ENCODE data around the gene CAMK2A. TPM values are rescaled to one million over a fixed set of nuclear protein-coding genes. Genes with fewer than 3 reads are reported as not detected.

The CAMK2A gene
- polyA plus RNA-seq (2012; ENCODE audit: insufficient read depth, insufficient read length, low read depth): 6.2 TPM

- peaks cover 26% of the 10 kb centered on the region for H3K4me1 ChIP-seq
- no peak for TF ChIP-seq CTCF (IDR thresholded peaks at IDR 0.05; ENCODE audit: low read depth, low read length)
- no peak within 1 kb of the TSS for H3K4me3 ChIP-seq (ENCODE audit: low read depth, low read length)
- no peak for DNase-seq
- no peaks in the 10 kb centered on the region for H3K36me3 ChIP-seq
- no peaks in the 10 kb centered on the region for H3K27me3 ChIP-seq
- H3K9me3 ChIP-seq: no peaks in the 10 kb centered on the region
Observed at GRCh38 chr5:150289551-150290390, at the start of gene CAMK2A. CAMK2A (minus strand) TSS chr5:150289773; CDS start chr5:150289625, 148 bp downstream.

- Histone ChIP-seq H3K9me3 (no peaks in the 10 kb centered on the region), H3K4me1 (no peaks in the 10 kb centered on the region; the same call in 1 of the 2 replicates), H3K36me3 (no peaks in the 10 kb centered on the region), H3K27me3 (no peaks in the 10 kb centered on the region), H3K4me3 (ENCODE audit: low read depth, low read length) (no peak overlapping the region)
- TF ChIP-seq CTCF (IDR thresholded peaks at IDR 0.05; ENCODE audit: low read depth, low read length): no peak
- DNase-seq: no peak
Observed at GRCh38 chr5:150339165-150339564, 49.6 kb upstream of the CAMK2A start.

GRCh38 chr5:150338546-150338945 is 49.0 kb upstream of the CAMK2A start:
- no peak overlapping the region for H3K4me3 ChIP-seq (ENCODE audit: low read depth, low read length)
- TF ChIP-seq CTCF (IDR thresholded peaks at IDR 0.05; ENCODE audit: low read depth, low read length): no peak
- H3K9me3 ChIP-seq: no peaks in the 10 kb centered on the region
- H3K4me1 ChIP-seq: no peaks in the 10 kb centered on the region
- H3K36me3 ChIP-seq: no peaks in the 10 kb centered on the region
- no peak for DNase-seq
- no peaks in the 10 kb centered on the region for H3K27me3 ChIP-seq

DNA sequence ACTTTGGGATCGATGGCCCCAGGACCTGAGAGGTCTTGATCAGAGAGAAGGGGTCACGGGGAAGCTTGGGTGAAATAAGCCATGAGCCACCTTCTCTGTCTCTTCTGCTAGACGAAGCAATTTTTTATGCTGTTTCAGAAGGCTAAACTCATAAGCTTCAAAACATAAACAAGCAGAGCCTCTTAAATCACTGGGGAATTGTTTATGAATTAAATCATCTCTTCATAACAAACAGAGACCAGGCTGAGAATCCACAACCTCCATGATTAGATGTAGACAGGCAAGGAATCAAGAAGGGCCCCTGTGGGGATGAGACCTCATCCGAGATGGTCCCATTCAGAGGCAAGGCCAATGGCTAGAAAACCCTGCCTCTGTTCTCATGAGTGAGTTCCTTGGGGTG is 46.2 kb upstream of the CAMK2A start:
- H3K4me1 ChIP-seq: 0 out of 2 replicates have a peak, but pooled peaks cover 3% of the 10 kb centered on the region
- no peak overlapping the region for H3K4me3 ChIP-seq (ENCODE audit: low read depth, low read length)
- no peak for TF ChIP-seq CTCF (IDR thresholded peaks at IDR 0.05; ENCODE audit: low read depth, low read length)
- H3K9me3 ChIP-seq: no peaks in the 10 kb centered on the region
- no peaks in the 10 kb centered on the region for H3K36me3 ChIP-seq
- no peak for DNase-seq
- no peaks in the 10 kb centered on the region for H3K27me3 ChIP-seq

GRCh38 chr5:150333400-150333799 is 43.8 kb upstream of the CAMK2A start:
- Histone ChIP-seq H3K4me3 (ENCODE audit: low read depth, low read length) (no peak overlapping the region), H3K36me3 (no peaks in the 10 kb centered on the region), H3K9me3 (no peaks in the 10 kb centered on the region), H3K27me3 (no peaks in the 10 kb centered on the region), H3K4me1 (peaks cover 7% of the 10 kb centered on the region; the same call in 1 of the 2 replicates)
- DNase-seq: no peak
- TF ChIP-seq CTCF (IDR thresholded peaks at IDR 0.05; ENCODE audit: low read depth, low read length): no peak
